ENCODE results near the gene NTN5. TPM values are rescaled to one million over a fixed set of nuclear protein-coding genes. Genes with fewer than 3 reads are reported as not detected.
A peak's percentile ranks its signal among the peaks of the same experiment; 100 is the strongest.

The NTN5 gene
- total and polyA plus RNA-seq, 9 of the 15 experiments (the other 6 are each of a cell fraction or from before 2014, with no cell fraction given): not detected

DNA sequence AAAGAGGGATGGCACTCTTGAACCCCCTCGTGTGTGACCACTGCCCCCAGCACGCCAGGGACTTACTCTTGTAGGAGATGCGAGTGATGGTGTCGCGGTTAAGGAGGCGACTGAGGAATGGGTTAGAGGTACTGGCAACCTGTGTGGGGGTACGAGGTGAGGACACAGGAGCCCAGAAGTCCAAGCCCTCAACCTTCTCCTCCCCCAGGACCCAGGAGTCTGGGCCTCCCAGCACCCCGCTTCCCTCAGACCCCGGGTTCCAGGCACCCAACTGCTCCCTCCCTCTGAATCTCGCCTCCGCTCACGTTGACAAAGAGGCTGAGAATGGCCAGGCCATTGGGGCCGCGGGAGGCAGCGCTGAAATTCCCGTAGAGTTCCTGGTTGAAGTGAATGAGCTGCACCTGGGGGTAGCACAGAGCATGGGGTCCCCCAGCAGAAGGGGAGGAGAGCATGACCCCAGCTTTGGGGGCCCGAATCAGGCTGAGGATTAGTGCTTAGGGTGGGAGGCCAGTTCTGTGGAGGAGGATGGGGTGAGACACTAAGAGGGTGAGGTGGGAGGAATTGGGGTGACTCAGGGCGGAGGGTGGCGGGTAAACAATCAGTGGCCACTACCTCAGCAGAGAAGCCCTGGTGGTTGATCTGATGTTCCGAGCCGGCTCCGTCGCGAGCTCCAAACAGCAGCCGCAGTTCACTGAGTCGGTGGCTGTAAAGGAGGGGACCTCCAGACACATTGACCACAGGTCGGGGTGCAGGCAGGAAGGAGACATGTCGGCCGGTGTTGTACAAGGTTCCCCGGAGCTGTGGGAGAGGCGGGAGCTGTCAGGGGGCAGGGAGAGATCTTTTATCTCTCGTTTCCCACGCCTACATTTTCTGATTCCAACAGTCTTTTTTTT lies 33.1 kb downstream of the NTN5 start (continued):
- TF ChIP-seq POLR2B (IDR thresholded peaks at IDR 0.05; ENCODE audit: low read depth, partially characterized antibody): peak; percentile 58
- peak; percentile 67 for TF ChIP-seq ARID1B (IDR thresholded peaks at IDR 0.05)
- TF ChIP-seq MAZ (CRISPR knock-in tag; conservative IDR thresholded peaks at IDR 0.05 in 1 of 2, IDR thresholded peaks at IDR 0.05 in 1 of 2): peak in 1 of 2 experiments; percentile 32; a peak in 2 of 4 replicates
- TF ChIP-seq, protein P1, sequence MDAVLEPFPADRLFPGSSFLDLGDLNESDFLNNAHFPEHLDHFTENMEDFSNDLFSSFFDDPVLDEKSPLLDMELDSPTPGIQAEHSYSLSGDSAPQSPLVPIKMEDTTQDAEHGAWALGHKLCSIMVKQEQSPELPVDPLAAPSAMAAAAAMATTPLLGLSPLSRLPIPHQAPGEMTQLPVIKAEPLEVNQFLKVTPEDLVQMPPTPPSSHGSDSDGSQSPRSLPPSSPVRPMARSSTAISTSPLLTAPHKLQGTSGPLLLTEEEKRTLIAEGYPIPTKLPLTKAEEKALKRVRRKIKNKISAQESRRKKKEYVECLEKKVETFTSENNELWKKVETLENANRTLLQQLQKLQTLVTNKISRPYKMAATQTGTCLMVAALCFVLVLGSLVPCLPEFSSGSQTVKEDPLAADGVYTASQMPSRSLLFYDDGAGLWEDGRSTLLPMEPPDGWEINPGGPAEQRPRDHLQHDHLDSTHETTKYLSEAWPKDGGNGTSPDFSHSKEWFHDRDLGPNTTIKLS (IDR thresholded peaks at IDR 0.05; ENCODE audit: borderline replicate concordance, low read depth): 0 out of 2 replicates have a peak, but pooled peaks have one; percentile 25
- peak; percentile 82 for TF ChIP-seq FOSL1 (tag; conservative IDR thresholded peaks at IDR 0.05)
- TF ChIP-seq, protein P2, sequence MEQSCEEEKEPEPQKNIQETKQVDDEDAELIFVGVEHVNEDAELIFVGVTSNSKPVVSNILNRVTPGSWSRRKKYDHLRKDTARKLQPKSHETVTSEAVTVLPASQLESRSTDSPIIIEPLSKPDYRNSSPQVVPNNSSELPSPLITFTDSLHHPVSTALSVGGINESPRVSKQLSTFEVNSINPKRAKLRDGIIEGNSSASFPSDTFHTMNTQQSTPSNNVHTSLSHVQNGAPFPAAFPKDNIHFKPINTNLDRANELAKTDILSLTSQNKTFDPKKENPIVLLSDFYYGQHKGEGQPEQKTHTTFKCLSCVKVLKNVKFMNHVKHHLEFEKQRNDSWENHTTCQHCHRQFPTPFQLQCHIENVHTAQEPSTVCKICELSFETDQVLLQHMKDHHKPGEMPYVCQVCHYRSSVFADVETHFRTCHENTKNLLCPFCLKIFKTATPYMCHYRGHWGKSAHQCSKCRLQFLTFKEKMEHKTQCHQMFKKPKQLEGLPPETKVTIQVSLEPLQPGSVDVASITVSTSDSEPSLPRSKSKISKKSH (CRISPR knock-in tag; IDR thresholded peaks at IDR 0.05): no peak
